ENCODE measurements around the gene CHRND. TPM values are rescaled to one million over a fixed set of nuclear protein-coding genes. Genes with fewer than 3 reads are reported as not detected.

Gene CHRND
- total and polyA plus RNA-seq, 2 of the 8 experiments (the other 6 are each of a cell fraction or from before 2014, with no cell fraction given) = 0.24 TPM; not detected in 1

DNA sequence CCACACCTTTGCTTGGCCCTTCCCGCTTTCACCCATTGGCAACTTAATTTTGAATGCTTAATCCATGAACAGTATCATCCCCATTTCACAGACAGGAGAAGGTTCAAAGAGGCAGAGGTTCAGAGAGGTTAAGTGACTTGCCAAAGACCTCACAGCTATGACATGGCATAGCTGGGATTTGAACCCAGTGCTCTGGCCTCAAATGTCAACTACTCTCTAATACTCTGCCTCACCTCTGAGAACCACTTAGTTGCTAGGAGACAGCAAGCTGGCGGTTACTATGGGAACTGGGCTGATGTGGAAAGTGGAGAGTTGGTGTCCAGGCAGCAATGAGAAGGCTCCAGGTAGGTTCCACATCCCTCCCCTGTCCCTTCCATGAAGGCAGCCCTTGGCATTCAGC lies 21.5 kb upstream of the CHRND start:
- Histone ChIP-seq H4K91ac (replicated peaks; ENCODE audit: insufficient read length, low read length) (no peak overlapping the region), H4K8ac (ENCODE audit: extremely low read depth, insufficient read depth, low read length) (no peak overlapping the region), H3K9me3 (ENCODE audit: insufficient read depth in 2 of 2, low read depth in 1 of 2, low read length in 1 of 2) (no peaks in the 10 kb centered on the region), H3K79me2 (ENCODE audit: control insufficient read depth in 1 of 2, insufficient read depth in 2 of 2, low read length in 2 of 2) (no peaks in the 10 kb centered on the region), H3K27ac (ENCODE audit: low read depth, low read length) (no peak overlapping the region), H4K5ac (ENCODE audit: insufficient read length, low read depth, low read length) (no peak overlapping the region), H2BK5ac (ENCODE audit: low read depth, low read length) (no peak overlapping the region), H4K20me1 (replicated peaks in 1 of 2; ENCODE audit: control insufficient read depth in 1 of 2, insufficient read depth in 2 of 2, low read length in 2 of 2) (peaks cover 0 to 2% of the 10 kb centered on the region in 2 experiments), H2BK120ac (replicated peaks; ENCODE audit: low read depth, low read length) (no peak overlapping the region), H3K23ac (ENCODE audit: insufficient read length) (no peak overlapping the region), H2AK5ac (ENCODE audit: low read depth, low read length) (no peak overlapping the region), H3K4ac (replicated peaks; ENCODE audit: insufficient read length, low read depth, low read length) (no peak overlapping the region), H3K4me2 (ENCODE audit: insufficient read depth in 1 of 2, low read depth in 2 of 2, low read length in 2 of 2) (peak overlapping the region in 1 of 2 experiments; percentile 100; a peak in 1 of 4 replicates), H2BK20ac (ENCODE audit: low read length) (no peak overlapping the region), H3K4me1 (replicated peaks in 1 of 4; ENCODE audit: control insufficient read depth in 3 of 4, insufficient read depth in 4 of 4, low read length in 3 of 4) (peaks cover 0 to 27% (median 17%) of the 10 kb centered on the region in 4 experiments; a peak in 6 of 7 replicates), H2BK12ac (ENCODE audit: low read depth, low read length) (no peak overlapping the region; the same call in 1 of the 2 replicates), H3K4me3 (ENCODE audit: extremely low read depth in 1 of 4, insufficient read depth in 2 of 4, low read depth in 3 of 4, low read length in 4 of 4) (no peak overlapping the region), H2AFZ (ENCODE audit: low read length) (no peak overlapping the region), H3K56ac (replicated peaks; ENCODE audit: insufficient read length, low read depth, low read length) (no peak overlapping the region), H2BK15ac (ENCODE audit: low read length) (no peak overlapping the region), H3K9ac (replicated peaks in 1 of 4; ENCODE audit: extremely low read depth in 1 of 4, low read depth in 3 of 4, low read length in 3 of 4) (no peak overlapping the region), H3K36me3 (ENCODE audit: control insufficient read depth in 2 of 4, insufficient read depth in 4 of 4, low read length in 3 of 4) (no peaks in the 10 kb centered on the region), H3K23me2 (ENCODE audit: low read depth, low read length) (peaks cover 12% of the 10 kb centered on the region), H3K18ac (ENCODE audit: extremely low read depth, low read length) (no peak overlapping the region), H3K79me1 (ENCODE audit: low read depth, low read length) (no peaks in the 10 kb centered on the region), H3K27me3 (replicated peaks in 1 of 4; ENCODE audit: control insufficient read depth in 3 of 4, extremely low read depth in 1 of 4, insufficient read depth in 3 of 4, low read length in 3 of 4) (peaks cover 15 to 48% (median 43%) of the 10 kb centered on the region in 4 experiments), H3K14ac (ENCODE audit: insufficient read length) (no peak overlapping the region)
- 61% methylated on average over 2 of the region's 2 CpGs; no CpG with 5 or more reads in 1 of the 2 experiments for WGBS, 2 experiments (ENCODE audit: extremely low coverage in 1 of 2, insufficient coverage in 1 of 2, insufficient read length in 1 of 2, insufficient replicate concordance in 2 of 2, low coverage in 1 of 2, low lambda C conversion rate in 2 of 2, missing lambda C conversion rate in 1 of 2)
- CTCF ChIA-PET (ENCODE audit: partially characterized antibody) = interaction anchor here (1.9 to 10.8 kb wide), 2 partner anchors 15 to 17 kb away, joined by 4 to 176 read pairs; partner anchors contain the start of genes CHRND and PRSS56
- POLR2A ChIA-PET (ENCODE audit: partially characterized antibody) = interaction anchor here (1.2 kb wide), 1 partner anchor 20 kb away, joined by 3 read pairs; no protein-coding TSS in a partner anchor
- peak; percentile 57 for FAIRE-seq
- no peak for DNase-seq (ENCODE audit: low read depth in 1 of 2, low spot score in 2 of 2)
- no peak for TF ChIP-seq ZNF274 (IDR thresholded peaks at IDR 0.05; ENCODE audit: borderline replicate concordance, extremely low read depth, low read length)
- TF ChIP-seq, protein P1, sequence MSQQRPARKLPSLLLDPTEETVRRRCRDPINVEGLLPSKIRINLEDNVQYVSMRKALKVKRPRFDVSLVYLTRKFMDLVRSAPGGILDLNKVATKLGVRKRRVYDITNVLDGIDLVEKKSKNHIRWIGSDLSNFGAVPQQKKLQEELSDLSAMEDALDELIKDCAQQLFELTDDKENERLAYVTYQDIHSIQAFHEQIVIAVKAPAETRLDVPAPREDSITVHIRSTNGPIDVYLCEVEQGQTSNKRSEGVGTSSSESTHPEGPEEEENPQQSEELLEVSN (IDR thresholded peaks at IDR 0.05) = no peak
- no peak for TF ChIP-seq GTF2F1 (IDR thresholded peaks at IDR 0.05; ENCODE audit: borderline replicate concordance, low read depth, low read length)
- TF ChIP-seq SIN3A (conservative IDR thresholded peaks at IDR 0.05 in 1 of 2, IDR thresholded peaks at IDR 0.05 in 1 of 2; ENCODE audit: low read depth in 1 of 2, low read length in 2 of 2) = 0 out of 4 replicates have a peak, but pooled peaks of 1 of the 2 experiments have one; percentile 42
- no peak for TF ChIP-seq CHD2 (IDR thresholded peaks at IDR 0.05; ENCODE audit: low read length)
- TF ChIP-seq NANOG (IDR thresholded peaks at IDR 0.05; ENCODE audit: insufficient read depth, low read depth, low read length, poor library complexity, severe bottlenecking) = peak; percentile 51
- TF ChIP-seq KDM1A (IDR thresholded peaks at IDR 0.05; ENCODE audit: borderline replicate concordance, low read length) = peak; percentile 36; the same call in 1 of the 2 replicates
- no peak for TF ChIP-seq SRF (IDR thresholded peaks at IDR 0.05; ENCODE audit: low read depth, low read length)
- TF ChIP-seq CREB1 (IDR thresholded peaks at IDR 0.05) = no peak
